GM12878 (cell line): ENCODE measurements around the gene PSME3IP1. TPM values are rescaled to one million over a fixed set of nuclear protein-coding genes. Genes with fewer than 3 reads are reported as not detected.

ENCODE experiments used
- ATAC-seq: fragments of 200-7000 bp; cut with Tn5 transposase; 3 replicates; pipeline ENCODE4 v1.9.1; 2020; ENCODE audit warnings: mild to moderate bottlenecking, moderate library complexity
- BruUV-seq: library from RNA; stranded (reverse); fragments of 400-500 nt; replicated peaks from 2 replicates; lab custom pipeline; 2021; lab: Mats Ljungman, UMichigan
- CTCF ChIA-PET: fragments of 300-600 bp; sonication (Branson Sonifier 250); formaldehyde crosslinking; extraction: SDS; loops from one replicate; lab custom pipeline; 2021; ENCODE audit warnings: inconsistent platforms; lab: Yijun Ruan, JAX
- POLR2A ChIA-PET: fragments of 350-600 bp; formaldehyde crosslinking; extraction: SDS; loops from one replicate; lab custom pipeline; 2021; ENCODE audit warnings: inconsistent platforms; lab: Charles Lee
- RAD21 ChIA-PET: fragments of 300-600 bp; sonication (Branson Sonifier 250); formaldehyde crosslinking; loops from one replicate; lab custom pipeline; 2023; ENCODE audit warnings: antibody characterized with exemption; ENCODE audit not compliant: unreplicated experiment; lab: Charles Lee
- SMC1A ChIA-PET: fragments of 300-600 bp; sonication (Branson Sonifier 250); formaldehyde crosslinking; loops from one replicate; lab custom pipeline; 2023; ENCODE audit not compliant: unreplicated experiment, uncharacterized antibody; lab: Charles Lee
- DNase-seq: peaks from one replicate; pipeline ENCODE4 v3.0.0-alpha.2; 2011; ENCODE audit warnings: low read depth, low spot score
- FAIRE-seq: peaks from 3 replicates; lab custom pipeline; 2011; peaks lifted over from hg19 to GRCh38; lab: Jason Lieb, UNC
- H2AFZ ChIP-seq: 2 replicates; pipeline ENCODE4 v1.6.0; 2011; ENCODE audit warnings: low read depth, low read length, control low read depth; ENCODE audit not compliant: control insufficient read depth
- H3K27ac ChIP-seq: 2 replicates; pipeline ENCODE4 v1.5.1; 2011; ENCODE audit warnings: control low read depth; ENCODE audit not compliant: control insufficient read depth, insufficient read depth
- H3K27me3 ChIP-seq, 2 experiments: replicated peaks in 1 of 2; 2 replicates each; pipeline versions ENCODE4 v1.6.0 to v1.6.1; 2011; ENCODE audit warnings: low read length in 1 of 2; ENCODE audit not compliant: control insufficient read depth in 2 of 2, insufficient read depth in 2 of 2
- H3K36me3 ChIP-seq, 2 experiments: 2 replicates each; pipeline ENCODE4 v1.5.1; 2011; ENCODE audit warnings: low read length in 1 of 2; ENCODE audit not compliant: control insufficient read depth in 2 of 2, insufficient read depth in 2 of 2
- H3K4me1 ChIP-seq: 2 replicates; pipeline ENCODE4 v1.6.1; 2011; ENCODE audit warnings: mild to moderate bottlenecking, low read length, moderate library complexity, mixed read lengths; ENCODE audit not compliant: control insufficient read depth, insufficient read depth
- H3K4me2 ChIP-seq: 2 replicates; pipeline ENCODE4 v1.6.0; 2011; ENCODE audit warnings: control low read depth; ENCODE audit not compliant: control insufficient read depth, insufficient read depth
- H3K4me3 ChIP-seq: fragments of 200-600 bp; sonication (generic); 2 replicates; pipeline ENCODE4 v1.5.1; 2016
- H3K79me2 ChIP-seq: 2 replicates; pipeline ENCODE4 v1.6.0; 2011; ENCODE audit warnings: low read length; ENCODE audit not compliant: control insufficient read depth, insufficient read depth
- H3K9ac ChIP-seq: 2 replicates; pipeline ENCODE4 v1.8.0; 2011; ENCODE audit warnings: low read length, control low read depth, mixed read lengths; ENCODE audit not compliant: control insufficient read depth, insufficient read depth
- H3K9me3 ChIP-seq: replicated peaks from 3 replicates; pipeline ENCODE4 v1.5.1; 2011; ENCODE audit warnings: mild to moderate bottlenecking, low read length; ENCODE audit not compliant: control insufficient read depth, insufficient read depth
- H4K20me1 ChIP-seq: 2 replicates; pipeline ENCODE4 v1.6.0; 2011; ENCODE audit not compliant: control insufficient read depth, insufficient read depth
- ASH2L ChIP-seq: fragments of 300-600, 200-600 bp; sonication (generic); IDR thresholded peaks from 2 replicates; pipeline ENCODE4 v1.6.1; 2017; ENCODE audit warnings: low read depth, mild to moderate bottlenecking, borderline replicate concordance
- CREM ChIP-seq: IDR thresholded peaks from 2 replicates; pipeline ENCODE4 v1.6.1; 2014; ENCODE audit warnings: antibody characterized with exemption, low read depth
- E4F1 ChIP-seq: fragments of 450-650 bp; IDR thresholded peaks from 2 replicates; pipeline ENCODE4 v1.6.1; 2018; ENCODE audit warnings: borderline replicate concordance, mild to moderate bottlenecking; ENCODE audit not compliant: partially characterized antibody
- EED ChIP-seq: sonication (generic); IDR thresholded peaks from 2 replicates; pipeline ENCODE4 v1.6.1; 2016; ENCODE audit warnings: antibody characterized with exemption, low read depth
- EGR1 ChIP-seq, 2 experiments: IDR thresholded peaks; 1 replicate in 1 of 2; 2 replicates in 1 of 2; pipeline ENCODE4 v1.6.1; 2011 to 2012; ENCODE audit warnings: low read depth in 2 of 2, low read length in 2 of 2, borderline replicate concordance in 1 of 2, mild to moderate bottlenecking in 1 of 2, moderate library complexity in 1 of 2
- ETV6 ChIP-seq, 2 experiments: fragments of 450-650 bp in 1 of 2; IDR thresholded peaks in 1 of 2; conservative IDR thresholded peaks in 1 of 2; 2 replicates each; pipeline ENCODE4 v1.6.1; 2014; ENCODE audit warnings: antibody characterized with exemption in 1 of 2, borderline replicate concordance in 1 of 2, low read depth in 1 of 2, mild to moderate bottlenecking in 1 of 2, moderate library complexity in 1 of 2
- FOXM1 ChIP-seq: IDR thresholded peaks from 2 replicates; pipeline ENCODE4 v1.6.1; 2012; ENCODE audit warnings: low read depth, mild to moderate bottlenecking, inconsistent platforms, low read length, moderate library complexity
- HSF1 ChIP-seq: fragments of 150-350 bp; IDR thresholded peaks from 2 replicates; pipeline ENCODE4 v1.6.1; 2014; ENCODE audit warnings: mild to moderate bottlenecking, low read depth, low read length
- IKZF1 ChIP-seq: fragments of 450-650 bp; conservative IDR thresholded peaks from 2 replicates; pipeline ENCODE4 v1.6.1; 2017; ENCODE audit warnings: antibody characterized with exemption, mild to moderate bottlenecking
- IKZF2 ChIP-seq, 2 experiments: fragments of 450-650 bp; IDR thresholded peaks; 2 replicates each; pipeline ENCODE4 v1.6.1; 2017; ENCODE audit warnings: mild to moderate bottlenecking in 2 of 2, moderate library complexity in 2 of 2
- KLF5 ChIP-seq: fragments of 450-650 bp; IDR thresholded peaks from 2 replicates; pipeline ENCODE4 v1.6.1; 2014; ENCODE audit warnings: mild to moderate bottlenecking; ENCODE audit not compliant: partially characterized antibody
- NFIC ChIP-seq: IDR thresholded peaks from 2 replicates; pipeline ENCODE4 v1.6.1; 2012; ENCODE audit warnings: low read depth, mild to moderate bottlenecking, inconsistent platforms, low read length, moderate library complexity
- NR2C2 ChIP-seq: IDR thresholded peaks from 2 replicates; pipeline ENCODE4 v1.6.1; 2011; ENCODE audit warnings: borderline replicate concordance, low read depth; ENCODE audit not compliant: control insufficient read depth, insufficient read length
- POLR2A ChIP-seq: IDR thresholded peaks from 2 replicates; pipeline ENCODE4 v1.6.1; 2011; ENCODE audit warnings: low read depth, mild to moderate bottlenecking, low read length
- RUNX3 ChIP-seq: IDR thresholded peaks from 2 replicates; pipeline ENCODE4 v1.6.1; 2012; ENCODE audit warnings: low read length, inconsistent platforms
- ZZZ3 ChIP-seq: IDR thresholded peaks from 2 replicates; pipeline ENCODE4 v1.6.1; 2011; ENCODE audit warnings: low read depth; ENCODE audit not compliant: control insufficient read depth, insufficient read length
- WGBS: methylation state at CpG from one replicate; pipeline ENCODE4 v1.1.6; 2016; ENCODE audit warnings: low lambda C conversion rate; ENCODE audit not compliant: insufficient replicate concordance, insufficient coverage; ENCODE audit errors: missing lambda C conversion rate; 5-methylcytosine and 5-hydroxymethylcytosine counted together
- in situ Hi-C: fragments of 300-500 bp; cut with MboI; formaldehyde crosslinking; loops from 9 replicates; pipeline ENCODE4 v1.14.3; 2018; ENCODE audit warnings: mixed read lengths
- intact Hi-C: fragments of 100-400 bp; cut with micrococcal nuclease; formaldehyde crosslinking; loops from one replicate; pipeline ENCODE4 v1.14.2; 2022; ENCODE audit not compliant: unreplicated experiment
- polyA plus RNA-seq, 11 experiments: library from polyadenylated mRNA; depleted of rRNA in 4 of 11; unstranded in 6 of 11; stranded (reverse) in 5 of 11; fragments of >200 nt; fragmentation: Nextera tagmentation in 4 of 11; fragmentation: Illumina TruSeq in 1 of 11; extraction: Ambion mirVana in 4 of 11; extraction: Trizol in 1 of 11; gene quantifications; 1 replicate in 1 of 11; 2 replicates in 10 of 11; pipeline versions ENCODE4 v1.2.1 to v1.2.3, GENCODE V29; 2011 to 2016; ENCODE audit warnings: inconsistent platforms in 2 of 11, missing spikeins in 2 of 11, low read depth in 1 of 11
- total RNA-seq, 4 experiments: library from RNA; depleted of rRNA in 3 of 4; stranded (reverse); fragments of >200 nt in 3 of 4; fragmentation: Illumina TruSeq in 1 of 4; extraction: Trizol in 1 of 4; gene quantifications; 2 replicates each; pipeline versions ENCODE4 v1.2.1 to v1.2.3, GENCODE V29; 2013 to 2021
- TF ChIP-seq, protein P1 (sequence below): IDR thresholded peaks from 2 replicates; pipeline ENCODE4 v1.6.1; 2012; ENCODE audit warnings: low read depth, low read length, improper control_type of control experiment

Gene PSME3IP1
- total and polyA plus RNA-seq, 10 of the 15 experiments (the other 5 are each of a cell fraction or from before 2014, with no cell fraction given): 67.9 to 174 (median 111) TPM

- ChIA-PET RAD21 (interaction anchor here (0.8 to 1.7 kb wide), 2 partner anchors 20 to 82 kb away, joined by 4 to 8 read pairs; partner anchors contain the start of gene CPNE2), POLR2A (interaction anchor here (0.7 to 1.2 kb wide), 2 partner anchors 23 to 67 kb away, joined by 3 read pairs; no protein-coding TSS in a partner anchor), CTCF (interaction anchor here (0.7 to 3.2 kb wide), 5 partner anchors 11 to 149 kb away, joined by 3 to 15 read pairs (median 4); partner anchors contain the start of gene CPNE2), SMC1A (interaction anchor here (2.3 kb wide), 1 partner anchor 15 kb away, joined by 10 read pairs; no protein-coding TSS in a partner anchor)
- no peak overlapping the region for H2AFZ ChIP-seq
- no peak for FAIRE-seq
- WGBS: 61% methylated on average over 10 of the region's 10 CpGs
- in situ Hi-C loops (no loop called here), intact Hi-C loops (no loop called here)
- no peaks in the 10 kb centered on the region for H3K27me3 ChIP-seq
- no peak overlapping the region for H3K4me3 ChIP-seq
- BruUV-seq: no TSS peak
- peak; percentile 17 for ATAC-seq
- H3K9ac ChIP-seq: no peak overlapping the region
- H3K27ac ChIP-seq: peak overlapping the region; percentile 28
- H3K79me2 ChIP-seq: no peaks in the 10 kb centered on the region
- H3K36me3 ChIP-seq: no peaks in the 10 kb centered on the region
- DNase-seq: no peak
- H3K9me3 ChIP-seq: no peaks in the 10 kb centered on the region
- TF ChIP-seq HSF1 (no peak), IKZF1 (peak; percentile 41), IKZF2 (IDR thresholded peaks at IDR 0.05) (0 out of 4 replicates have a peak, but pooled peaks have one; percentile 16 to 18), KLF5 (no peak), ZZZ3 (no peak), NR2C2 (no peak), CREM (peak; percentile 26; the same call in 1 of the 2 replicates), E4F1 (no peak), ASH2L (no peak), FOXM1 (peak; percentile 45; the same call in 1 of the 2 replicates), NFIC (peak; percentile 61; the same call in 1 of the 2 replicates), EED (peak; percentile 42), POLR2A (no peak), ETV6 (conservative IDR thresholded peaks at IDR 0.05 in 1 of 2, IDR thresholded peaks at IDR 0.05 in 1 of 2; ENCODE audit: borderline replicate concordance in 1 of 2, low read depth in 1 of 2) (peak in 1 of 2 experiments; percentile 72; a peak in 2 of 4 replicates), RUNX3 (peak; percentile 81), EGR1 (IDR thresholded peaks at IDR 0.05; ENCODE audit: borderline replicate concordance in 1 of 2, low read depth in 2 of 2, low read length in 2 of 2) (no peak)
- TF ChIP-seq, protein P1, sequence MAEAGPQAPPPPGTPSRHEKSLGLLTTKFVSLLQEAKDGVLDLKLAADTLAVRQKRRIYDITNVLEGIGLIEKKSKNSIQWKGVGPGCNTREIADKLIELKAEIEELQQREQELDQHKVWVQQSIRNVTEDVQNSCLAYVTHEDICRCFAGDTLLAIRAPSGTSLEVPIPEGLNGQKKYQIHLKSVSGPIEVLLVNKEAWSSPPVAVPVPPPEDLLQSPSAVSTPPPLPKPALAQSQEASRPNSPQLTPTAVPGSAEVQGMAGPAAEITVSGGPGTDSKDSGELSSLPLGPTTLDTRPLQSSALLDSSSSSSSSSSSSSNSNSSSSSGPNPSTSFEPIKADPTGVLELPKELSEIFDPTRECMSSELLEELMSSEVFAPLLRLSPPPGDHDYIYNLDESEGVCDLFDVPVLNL: no peak
- peak overlapping the region; percentile 40 for H3K4me2 ChIP-seq
- no peaks in the 10 kb centered on the region for H4K20me1 ChIP-seq
- H3K4me1 ChIP-seq: peaks cover 17% of the 10 kb centered on the region
Measured at GRCh38 chr16:57112403-57113041, 73.3 kb downstream of the PSME3IP1 start.
